Stimulated activated CD4-positive, alpha-beta T cell treated with anti-CD3 and anti-CD28 coated beads, Interleukin-4, amount 100 ng/mL, for 1 hour (primary cell): ENCODE measurements around the gene MTUS2.
"Not testable (repeated sequence)": the region's sequence is repeated elsewhere in the genome, so short reads cannot be mapped to it uniquely, and the experiment has no call there.

Experiments
- DNase-seq: peaks from one replicate; pipeline ENCODE4 v3.0.0-alpha.2; 2020

MTUS2 gene

DNA sequence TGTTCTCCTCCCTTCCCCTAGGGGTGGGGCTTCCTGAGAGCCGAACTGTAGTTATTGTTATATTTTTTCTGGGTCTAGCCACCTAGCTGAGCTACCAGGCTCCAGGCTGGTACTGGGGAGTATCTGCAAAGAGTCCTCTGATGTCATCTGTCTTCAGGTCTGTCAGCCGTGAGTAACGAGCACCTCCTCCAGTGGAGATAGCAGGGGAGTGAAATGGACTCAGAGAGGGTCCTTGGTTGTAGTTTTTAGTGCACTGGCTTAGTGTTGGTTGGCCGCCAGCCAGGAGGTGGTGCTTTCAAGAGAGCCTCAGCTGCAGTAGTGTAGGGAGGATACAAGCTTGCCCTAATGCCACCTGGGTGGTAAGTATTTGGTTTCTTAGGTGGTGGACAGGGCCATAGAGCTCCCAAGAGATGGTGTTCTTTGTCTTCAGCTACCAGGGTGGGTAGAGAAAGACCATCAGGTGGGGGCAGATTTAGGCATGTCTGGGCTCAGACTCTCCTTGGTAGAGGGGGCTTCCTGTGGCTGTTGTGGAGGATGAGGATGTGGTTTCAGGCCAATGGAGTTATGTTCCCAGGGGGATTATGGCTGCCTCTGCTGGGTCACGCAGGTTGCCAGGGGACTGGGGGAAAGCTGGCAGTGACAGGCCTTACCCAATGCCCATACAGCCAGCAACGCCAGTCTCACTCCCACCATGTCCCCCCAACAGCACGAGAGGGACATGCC, 525.9 kb downstream of the MTUS2 start:
- not testable (repeated sequence) for DNase-seq

DNA sequence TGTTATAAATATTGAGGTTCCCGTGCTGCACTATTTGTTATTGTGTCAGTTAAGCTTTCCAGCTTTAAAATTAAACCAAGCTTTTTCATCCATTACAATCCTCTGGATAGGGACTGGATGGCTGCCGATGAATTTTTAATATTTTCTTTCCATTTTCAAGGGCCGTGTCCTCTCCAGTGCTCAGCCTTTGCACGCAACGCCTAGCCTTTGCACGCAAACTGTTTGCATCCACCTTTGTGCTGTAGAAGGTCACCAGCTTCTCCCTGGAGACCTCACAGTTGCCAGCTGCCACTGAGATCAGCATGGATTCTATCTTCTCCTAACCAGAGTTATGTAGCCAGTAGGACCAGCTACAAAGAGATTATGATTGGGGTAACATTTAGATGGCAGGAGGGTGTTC, 534.9 kb downstream of the MTUS2 start:
- DNase-seq, result no peak

DNA sequence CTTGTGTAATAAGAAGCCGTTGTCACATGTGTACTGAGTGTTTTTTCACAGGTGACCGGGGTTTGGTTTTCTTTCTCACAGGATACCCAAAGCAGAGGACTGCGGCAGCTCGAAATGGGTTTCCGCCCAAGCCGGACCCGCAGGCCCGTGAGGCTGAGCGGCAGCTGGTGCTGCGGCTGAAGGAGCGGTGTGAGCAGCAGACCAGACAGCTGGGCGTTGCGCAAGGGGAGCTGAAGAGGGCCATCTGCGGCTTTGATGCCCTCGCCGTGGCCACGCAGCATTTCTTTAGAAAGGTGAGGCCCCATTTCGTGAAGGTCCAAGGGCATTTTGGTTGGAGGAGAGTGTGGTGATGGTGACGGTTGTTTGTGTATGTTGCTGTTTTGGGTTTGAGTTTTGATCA, 539.0 kb downstream of the MTUS2 start:
- no peak for DNase-seq

DNA sequence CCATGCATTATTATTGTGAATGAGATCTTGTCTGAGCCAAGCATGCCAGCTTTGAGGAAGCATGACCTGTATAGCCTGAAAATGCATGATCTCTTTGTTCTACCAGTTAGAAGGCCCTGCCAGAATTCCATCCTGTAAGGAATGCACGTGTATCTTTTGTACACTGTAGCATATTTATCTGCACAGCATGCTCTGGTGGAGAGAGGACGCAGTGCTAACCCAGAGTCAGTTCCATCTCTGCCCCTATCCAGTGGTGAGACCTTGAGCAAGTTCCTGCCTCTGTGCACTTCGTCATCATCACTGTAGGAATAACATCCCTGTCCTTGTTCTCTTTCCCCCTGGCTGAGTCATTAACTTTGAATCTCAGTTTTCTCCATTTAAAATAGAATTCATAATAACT, 541.6 kb downstream of the MTUS2 start:
- DNase-seq, result no peak

DNA sequence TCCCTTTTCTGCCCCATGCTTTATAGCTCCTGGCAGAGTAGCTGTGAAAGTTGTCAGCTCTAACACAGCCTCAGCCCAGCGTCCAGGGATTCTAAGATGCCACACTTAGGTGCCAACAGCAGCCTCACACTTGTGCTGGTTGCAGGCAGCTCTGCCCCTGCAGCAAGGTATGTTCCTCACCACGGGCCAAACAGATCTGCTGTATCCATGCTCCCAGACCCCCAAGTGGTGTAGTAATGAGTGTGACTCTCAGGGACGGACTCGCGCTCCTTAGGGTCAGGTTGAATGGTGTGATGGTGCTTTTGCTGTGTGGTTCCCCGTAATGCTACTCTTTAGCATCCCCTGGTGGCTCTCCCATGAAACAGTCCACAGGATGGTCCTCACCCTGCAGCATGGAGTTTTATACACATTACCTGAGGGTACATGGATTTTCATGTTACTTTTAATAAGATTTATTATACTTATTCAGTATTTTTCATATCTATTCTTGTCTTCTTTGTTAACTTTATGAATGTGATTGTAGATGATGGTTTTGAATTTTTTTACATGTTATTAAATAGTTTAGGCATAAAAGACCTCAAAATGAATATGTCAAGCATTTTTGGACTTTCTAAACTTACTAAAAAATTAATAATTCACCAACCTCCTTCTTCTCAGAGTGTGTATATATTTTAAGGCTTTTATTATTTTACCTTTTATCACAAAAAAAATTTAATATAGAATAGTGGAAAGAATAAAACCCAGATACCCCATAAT, 542.9 kb downstream of the MTUS2 start:
- peak; percentile 5 for DNase-seq

DNA sequence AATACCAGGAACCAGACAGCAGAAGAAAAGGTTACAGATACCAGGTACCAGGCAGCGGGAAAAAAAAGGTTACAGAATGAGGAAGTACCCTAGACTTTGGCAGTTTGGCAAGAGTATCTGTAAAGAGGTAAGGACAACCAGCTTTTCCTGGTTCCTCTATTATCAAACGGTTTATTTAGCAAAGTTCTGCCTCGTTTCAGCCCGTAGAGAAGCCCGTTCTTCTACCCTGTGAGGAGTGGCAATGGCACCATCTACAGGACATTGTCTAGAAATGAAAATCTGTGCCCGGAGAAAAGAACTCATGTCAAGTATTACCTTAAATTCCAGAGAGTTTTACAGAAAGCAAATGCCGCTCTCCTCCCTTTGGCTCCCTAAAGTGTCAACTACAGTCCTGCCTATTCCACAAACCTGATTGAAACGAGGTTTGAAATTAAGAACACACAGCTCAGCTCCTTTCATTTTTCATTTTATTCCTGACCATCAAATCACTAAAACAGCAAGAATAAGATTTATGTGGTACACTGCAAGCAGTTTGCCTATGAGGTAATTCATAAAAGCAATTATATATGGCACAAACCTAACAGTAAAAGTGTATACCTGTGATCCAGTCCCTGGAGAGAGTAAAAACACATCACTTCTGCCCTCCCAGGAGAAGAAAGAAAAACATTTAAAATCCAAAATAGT, 549.1 kb downstream of the MTUS2 start:
- no peak for DNase-seq

DNA sequence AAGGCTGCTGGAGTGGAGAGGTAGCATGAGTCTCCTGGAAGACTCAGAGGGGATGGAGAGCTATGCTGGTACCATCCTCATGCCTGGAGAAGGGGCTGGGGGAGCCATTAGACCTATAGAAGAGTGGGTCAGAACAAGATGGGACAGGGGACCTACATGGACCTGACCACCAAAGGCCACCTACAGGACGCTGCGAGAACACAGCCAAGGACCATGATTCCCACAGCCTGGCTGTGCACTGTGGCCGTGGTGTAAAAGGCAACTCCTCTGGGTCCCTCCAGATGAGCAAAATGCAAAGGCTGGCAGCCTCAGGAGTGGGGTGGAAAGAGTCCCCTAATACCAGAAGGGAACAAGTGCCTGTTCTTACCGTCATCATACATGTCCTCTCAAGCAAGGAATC, 559.1 kb downstream of the MTUS2 start:
- DNase-seq, result no peak

DNA sequence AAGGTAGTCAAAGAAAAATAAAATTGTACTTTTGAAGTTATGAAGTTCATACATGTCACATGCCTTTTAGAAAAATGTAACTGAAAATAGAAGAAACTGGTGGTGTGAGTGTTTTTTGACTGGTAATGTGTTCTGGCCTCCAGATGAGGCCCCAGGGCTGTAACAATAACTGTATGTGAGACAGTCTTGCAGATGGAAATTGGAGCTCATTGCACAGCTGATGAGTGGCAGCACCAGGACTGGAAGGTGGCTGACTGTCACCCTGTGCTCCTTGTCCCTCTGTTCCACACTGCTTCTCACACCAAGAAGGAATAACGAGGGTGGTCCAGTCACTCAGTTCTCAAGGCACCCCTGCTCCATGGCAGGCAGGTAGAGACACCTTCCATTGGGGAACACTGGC, 559.7 kb downstream of the MTUS2 start:
- DNase-seq, result no peak

DNA sequence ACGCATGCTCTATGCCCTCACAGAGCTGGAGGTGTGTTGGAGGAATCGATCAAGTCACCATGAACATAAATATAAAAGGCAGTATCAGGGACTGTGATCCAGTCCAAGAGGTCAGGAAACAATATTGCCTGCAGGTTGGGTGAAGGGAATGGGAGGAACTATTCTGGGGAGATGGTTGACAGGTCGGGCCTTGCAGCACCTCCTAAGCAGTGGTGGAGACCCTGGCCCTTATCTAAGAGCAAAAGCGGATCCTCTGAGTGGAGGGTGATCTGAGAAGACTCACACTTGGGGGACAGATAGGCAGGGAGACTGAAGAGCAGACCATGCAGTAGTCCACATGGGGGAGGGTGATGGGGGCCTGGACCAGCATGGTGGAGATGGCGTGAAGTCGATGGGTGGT, 561.9 kb downstream of the MTUS2 start:
- no peak for DNase-seq

DNA sequence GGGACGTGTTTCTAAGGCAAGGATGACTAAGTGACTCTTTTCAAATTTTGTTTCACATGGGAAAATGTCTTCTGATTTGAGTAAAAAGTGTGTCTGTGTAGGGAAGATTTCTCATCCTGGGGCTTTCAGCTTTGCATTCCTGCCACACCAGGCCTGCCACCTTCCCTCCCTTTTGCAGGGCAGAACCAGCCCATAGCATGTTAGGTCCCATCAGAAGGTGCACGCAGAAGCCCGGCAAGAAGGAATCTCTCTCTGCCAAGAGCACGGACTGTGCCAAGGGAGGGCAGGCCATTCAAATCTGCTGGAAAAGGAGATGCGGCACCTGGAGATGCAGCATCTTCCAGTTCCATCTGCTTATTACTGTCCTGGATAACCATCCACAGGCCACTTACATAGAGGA, 563.3 kb downstream of the MTUS2 start:
- no peak for DNase-seq

DNA sequence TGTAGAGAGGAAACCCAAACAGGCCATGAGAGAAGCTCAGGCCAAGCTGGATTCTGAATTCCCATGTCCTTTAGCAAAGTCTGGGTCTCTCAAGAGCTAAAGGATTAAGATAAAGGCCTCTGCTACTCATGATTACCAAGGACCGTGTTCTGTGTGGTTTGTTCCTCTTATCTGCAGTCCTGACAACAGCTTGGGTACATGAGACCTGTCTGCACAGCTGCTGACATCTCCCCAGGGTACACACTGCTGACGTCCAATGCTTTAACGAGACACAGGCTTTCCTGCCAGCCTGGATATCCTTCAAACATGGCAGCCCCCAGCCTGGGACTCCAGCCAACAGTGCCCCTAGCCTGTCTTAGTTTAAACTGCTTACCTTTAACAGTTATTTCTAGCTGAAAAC, 564.3 kb downstream of the MTUS2 start:
- no peak for DNase-seq

DNA sequence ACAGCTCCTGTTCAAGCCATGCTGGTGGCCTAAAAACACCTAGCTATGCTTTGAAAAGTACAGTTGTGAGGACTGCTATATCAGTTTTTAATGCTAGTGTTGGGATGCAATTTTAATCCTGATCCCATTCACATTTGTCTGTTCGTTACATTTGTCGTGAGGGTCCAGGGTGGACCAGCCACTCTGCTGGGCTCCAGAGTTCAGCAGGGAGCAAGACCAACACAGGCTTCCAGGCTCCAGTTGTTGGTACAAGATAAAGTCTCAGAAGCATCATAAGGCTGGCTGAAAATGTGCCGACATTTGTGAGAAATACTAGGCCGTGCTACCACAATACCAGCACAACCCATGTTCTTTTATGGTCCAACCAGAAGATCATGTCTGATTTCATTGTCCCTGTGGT, 564.7 kb downstream of the MTUS2 start:
- no peak for DNase-seq

DNA sequence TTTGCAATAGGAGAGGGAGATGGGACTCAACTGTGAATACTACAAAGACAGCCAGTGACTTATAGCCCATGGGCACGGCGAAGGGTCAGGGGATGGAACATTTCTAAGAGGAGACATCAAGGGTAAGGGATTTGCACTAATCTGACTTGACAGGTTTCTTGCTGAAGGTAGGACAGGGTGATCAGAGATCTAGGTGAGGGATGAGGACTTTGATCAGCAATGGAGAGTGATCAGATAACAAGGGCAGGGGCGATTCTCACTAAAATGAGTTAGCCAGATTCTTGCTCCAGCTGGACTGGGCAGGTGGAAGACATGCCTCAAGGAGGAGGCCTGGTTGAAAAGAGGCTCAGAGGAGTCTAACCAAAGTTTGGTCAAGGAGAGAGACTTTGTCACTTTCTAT, 566.1 kb downstream of the MTUS2 start:
- DNase-seq, result no peak

DNA sequence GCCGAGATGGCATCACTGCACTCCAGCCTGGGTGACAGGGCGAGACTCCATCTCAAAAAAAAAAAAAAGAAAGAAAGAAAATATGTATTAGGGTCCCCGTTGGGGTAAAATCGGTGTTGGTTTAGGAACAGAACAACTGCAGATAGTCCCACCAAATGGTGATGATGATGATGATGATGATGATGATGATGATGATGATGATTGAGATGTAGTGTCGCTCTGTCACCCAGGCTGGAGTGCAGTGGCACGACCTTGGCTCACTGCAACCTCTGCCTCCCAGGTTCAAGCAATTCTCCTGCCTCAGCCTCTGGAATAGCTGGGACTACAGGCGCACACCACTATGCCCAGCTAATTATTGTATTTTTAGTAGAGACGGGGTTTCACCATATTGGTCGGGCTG, 570.5 kb downstream of the MTUS2 start:
- DNase-seq, result not testable (repeated sequence)

DNA sequence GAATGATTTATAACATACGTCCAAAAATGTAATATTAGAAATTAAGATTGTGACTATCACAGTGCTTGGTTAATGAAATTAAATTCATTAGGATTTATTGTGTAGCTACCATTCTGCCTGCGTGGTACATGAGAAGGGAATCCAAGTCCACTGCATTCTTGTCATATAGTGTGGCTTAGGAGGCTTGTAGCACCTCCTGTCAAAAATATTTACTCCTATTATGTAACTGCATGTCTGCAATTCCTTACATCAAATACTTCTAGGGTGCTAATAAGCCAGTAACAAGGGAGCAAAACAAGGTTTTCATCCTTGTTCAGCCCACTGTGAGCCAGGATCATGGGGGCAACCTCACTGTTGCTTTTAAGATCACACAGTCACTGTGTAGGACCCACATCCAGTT, 576.3 kb downstream of the MTUS2 start:
- DNase-seq, result no peak

DNA sequence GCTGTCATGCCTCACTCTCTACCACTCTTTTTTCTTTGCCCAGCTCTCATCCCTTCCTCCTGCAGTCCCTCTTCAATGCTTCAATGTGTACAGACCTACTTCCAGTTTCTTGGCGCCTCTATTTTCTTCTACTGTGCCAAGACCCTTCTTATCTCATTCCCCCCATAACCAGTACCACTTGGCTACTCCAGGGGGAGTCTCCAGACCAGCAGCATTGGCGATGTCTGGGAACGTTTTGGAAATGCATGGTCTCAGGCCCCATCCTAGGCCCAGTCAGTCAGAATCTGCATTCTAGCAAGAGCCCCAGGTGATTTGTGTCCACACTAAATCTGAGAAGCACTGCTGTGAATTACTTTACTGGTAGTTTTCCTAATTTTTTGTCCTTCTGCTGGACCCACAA, 577.1 kb downstream of the MTUS2 start:
- DNase-seq, result no peak

DNA sequence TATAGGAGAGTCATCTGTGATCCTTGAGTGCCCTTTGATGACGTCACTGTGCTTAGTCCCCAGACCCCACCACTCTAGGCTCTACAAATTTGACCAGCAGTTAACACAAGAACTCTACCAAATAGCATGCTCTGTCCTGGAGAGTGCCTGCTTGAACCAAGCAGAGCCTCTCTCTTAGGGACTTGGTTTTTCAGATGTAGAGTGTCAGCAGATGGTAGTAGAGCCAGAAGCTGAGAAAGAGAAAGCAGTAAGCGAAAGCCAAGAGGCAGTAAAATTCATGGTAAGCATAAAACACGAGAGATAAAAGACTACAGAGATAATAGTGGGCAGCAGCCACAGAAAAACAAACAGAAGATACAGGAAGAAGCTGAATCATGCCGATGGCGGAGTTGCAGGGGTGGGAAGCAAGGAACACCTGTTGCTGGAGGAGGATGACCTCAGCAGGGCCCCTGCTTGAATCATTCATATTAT, 582.1 kb downstream of the MTUS2 start:
- no peak for DNase-seq

DNA sequence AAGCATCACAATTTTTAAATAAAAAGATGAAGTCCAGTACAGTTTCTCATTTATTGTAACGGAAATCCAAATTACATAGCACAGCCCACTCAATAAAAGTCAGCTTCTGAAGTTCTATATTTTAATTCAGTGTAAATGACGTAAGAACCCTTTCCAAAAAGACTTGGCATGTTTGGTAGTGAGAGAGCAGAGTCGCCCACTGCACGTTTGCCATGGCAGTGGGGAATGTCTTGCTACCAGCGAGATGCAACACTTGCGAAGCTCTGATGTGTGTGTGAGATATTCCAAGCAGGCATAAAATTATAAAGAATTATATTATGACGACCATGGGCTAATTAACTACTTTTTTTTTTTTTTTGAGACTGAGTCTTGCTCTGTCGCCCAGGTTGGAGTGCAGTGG, 585.3 kb downstream of the MTUS2 start:
- no peak for DNase-seq

DNA sequence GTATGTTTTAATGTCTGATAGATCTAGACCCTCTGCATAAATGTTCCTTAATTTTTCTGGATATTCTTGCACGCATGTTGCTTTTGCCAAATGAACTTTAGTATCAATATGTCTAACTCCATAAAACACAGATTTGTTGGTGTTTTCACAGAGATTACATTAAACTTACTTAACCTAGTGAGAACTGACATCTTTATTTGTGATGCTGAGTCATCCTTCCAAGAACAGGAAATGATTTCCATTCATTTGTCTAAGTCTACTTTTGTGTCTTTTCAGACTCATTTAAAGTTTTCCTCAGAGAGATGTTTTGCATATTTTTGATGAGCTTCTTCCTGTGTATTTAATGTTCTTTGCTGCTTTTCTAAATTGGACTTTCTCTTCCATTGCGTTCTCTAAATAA, 591.3 kb downstream of the MTUS2 start:
- no peak for DNase-seq

DNA sequence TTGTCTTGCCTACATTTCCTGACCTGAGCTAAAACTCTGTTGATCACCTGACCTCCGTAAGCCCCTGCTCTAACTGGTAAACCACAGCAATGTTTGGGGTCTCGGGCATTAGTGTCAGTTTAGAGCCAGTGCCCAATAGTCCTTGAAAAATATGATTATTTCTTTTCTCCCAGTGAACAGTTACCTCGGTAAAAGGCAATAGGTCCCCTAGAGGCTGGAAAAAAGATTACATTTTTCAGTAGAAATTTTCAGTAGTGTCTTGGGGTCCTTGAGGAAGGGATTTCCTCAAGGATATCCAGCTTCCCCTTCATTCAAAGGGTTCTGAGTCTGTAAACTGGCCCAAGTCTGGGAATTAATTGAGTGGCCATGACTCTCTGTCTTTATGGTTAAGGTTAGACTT, 597.9 kb downstream of the MTUS2 start:
- no peak for DNase-seq

DNA sequence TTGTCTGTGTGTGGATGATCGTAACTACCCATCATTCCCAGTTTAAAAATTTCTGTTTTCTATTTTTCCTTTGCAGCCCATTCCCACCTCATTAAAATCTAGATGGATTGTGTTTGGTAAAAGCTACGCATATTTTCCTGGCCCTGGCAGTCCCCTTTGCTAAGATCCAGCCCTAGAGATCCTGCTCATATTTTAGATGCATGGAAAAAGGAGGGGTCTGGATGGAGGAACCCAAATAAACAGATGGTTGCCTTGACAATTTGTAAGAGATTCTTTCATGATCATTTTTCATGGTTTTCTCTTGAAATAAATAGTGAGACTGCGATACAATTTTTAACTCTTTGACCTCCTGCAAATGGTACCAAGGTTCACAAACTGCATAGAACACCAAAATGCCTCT, 601.0 kb downstream of the MTUS2 start:
- no peak for DNase-seq

DNA sequence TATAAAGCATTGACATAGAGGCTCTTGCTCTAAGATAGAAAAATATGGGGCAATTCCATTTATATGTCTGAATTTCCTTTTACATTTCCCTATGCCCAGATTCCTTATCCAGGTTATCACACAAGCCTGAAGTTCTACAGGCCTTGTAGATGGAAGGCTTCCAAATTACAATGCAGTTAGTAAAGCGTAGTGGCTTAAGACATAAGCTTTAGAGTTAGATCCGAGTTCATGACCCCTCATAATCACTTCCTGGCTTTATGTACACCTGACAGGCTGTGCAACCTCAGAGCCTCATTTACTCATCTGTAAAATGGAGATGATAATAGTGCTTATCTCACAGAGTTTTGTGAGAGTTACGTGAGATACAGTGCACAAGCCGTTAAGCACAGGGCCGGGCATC, 601.9 kb downstream of the MTUS2 start:
- DNase-seq, result no peak

DNA sequence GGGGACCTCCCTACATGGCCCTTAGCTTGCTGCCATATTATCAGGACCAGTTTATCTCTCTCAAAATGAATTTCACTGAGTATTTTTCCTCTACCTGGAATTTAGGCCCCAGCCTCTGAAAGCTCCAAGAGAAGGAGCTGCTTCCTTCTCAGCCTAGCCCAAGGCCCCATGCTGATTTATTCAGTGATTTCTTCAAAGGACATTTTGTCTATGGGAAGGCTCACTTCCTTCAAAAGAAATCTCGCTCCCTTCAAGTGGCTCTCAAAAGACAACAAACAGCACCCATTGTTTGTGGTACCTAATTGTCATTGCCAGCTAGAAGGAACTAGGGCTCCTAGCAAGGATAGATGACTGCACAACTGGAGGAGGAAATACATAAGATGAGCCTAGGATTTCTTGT, 602.9 kb downstream of the MTUS2 start:
- DNase-seq, result no peak

DNA sequence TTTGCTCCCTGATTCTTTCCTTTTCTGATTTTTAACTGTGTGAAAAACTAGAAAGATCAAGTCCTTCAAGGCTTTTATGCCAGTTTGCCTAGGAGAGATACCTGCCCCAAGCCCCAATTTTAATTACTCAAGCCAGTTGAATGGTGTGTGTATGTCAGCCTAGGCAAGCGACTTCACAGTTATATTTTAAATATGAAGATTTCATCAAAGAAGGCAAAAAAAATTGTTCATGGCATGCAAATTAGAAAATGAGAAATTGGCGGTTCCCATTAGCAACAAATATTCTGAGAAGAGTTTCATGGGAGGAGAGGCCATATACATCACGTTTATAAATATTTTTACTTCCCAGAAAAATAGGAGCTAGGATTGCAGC, 607.8 kb downstream of the MTUS2 start:
- DNase-seq, result no peak
